Measurements from ENCODE around the gene SYNC.
"Not testable (repeated sequence)": the region's sequence is repeated elsewhere in the genome, so short reads cannot be mapped to it uniquely, and the experiment has no call there.

Gene SYNC

GRCh38 chr1:32724678-32725614 lies 22.4 kb upstream of the SYNC start:
- DNase-seq = peak; percentile 31

GRCh38 chr1:32719681-32720275 lies 17.2 kb upstream of the SYNC start:
- DNase-seq = no peak

GRCh38 chr1:32718527-32718926 lies 16.0 kb upstream of the SYNC start:
- DNase-seq = no peak

- no peak for DNase-seq
Measured at GRCh38 chr1:32718036-32718435, 15.5 kb upstream of the SYNC start.

GRCh38 chr1:32717503-32717902 lies 14.9 kb upstream of the SYNC start:
- DNase-seq = no peak

- peak; percentile 63 for DNase-seq
Measured at GRCh38 chr1:32716312-32717148, 14.0 kb upstream of the SYNC start.

GRCh38 chr1:32715901-32716311 lies 13.3 kb upstream of the SYNC start:
- DNase-seq = no peak

GRCh38 chr1:32714277-32714676 lies 11.7 kb upstream of the SYNC start:
- DNase-seq = no peak

- DNase-seq = no peak
Measured at GRCh38 chr1:32713081-32713480, 10.5 kb upstream of the SYNC start.

- DNase-seq = not testable (repeated sequence)
Measured at GRCh38 chr1:32711221-32711620, 8.7 kb upstream of the SYNC start.

GRCh38 chr1:32709476-32709875 lies 6.9 kb upstream of the SYNC start:
- DNase-seq = no peak

- no peak for DNase-seq
Measured at GRCh38 chr1:32709075-32709474, 6.5 kb upstream of the SYNC start.

GRCh38 chr1:32706491-32706890 lies 3.9 kb upstream of the SYNC start:
- DNase-seq = no peak

GRCh38 chr1:32705516-32705915 lies 2.9 kb upstream of the SYNC start:
- no peak for DNase-seq

- no peak for DNase-seq
Measured at GRCh38 chr1:32703479-32704291, 1.1 kb upstream of the SYNC start.

- DNase-seq = no peak
Measured at GRCh38 chr1:32701951-32702598, 495 bp downstream of the SYNC start.

GRCh38 chr1:32701421-32701911 lies 1.1 kb downstream of the SYNC start:
- DNase-seq = no peak

GRCh38 chr1:32696996-32697395 lies 5.6 kb downstream of the SYNC start:
- not testable (repeated sequence) for DNase-seq

- no peak for DNase-seq
Measured at GRCh38 chr1:32696041-32696440, 6.5 kb downstream of the SYNC start.

GRCh38 chr1:32695098-32695904 lies 7.3 kb downstream of the SYNC start:
- no peak for DNase-seq
